GM12878 (cell line): ENCODE measurements around the gene LRP5. TPM values are rescaled to one million over a fixed set of nuclear protein-coding genes. Genes with fewer than 3 reads are reported as not detected.
"Not testable (repeated sequence)": the region's sequence is repeated elsewhere in the genome, so short reads cannot be mapped to it uniquely, and the experiment has no call there.

Experiments
- ATAC-seq: fragments of 200-7000 bp; cut with Tn5 transposase; 3 replicates; pipeline ENCODE4 v1.9.1; 2020; ENCODE audit warnings: mild to moderate bottlenecking, moderate library complexity
- BruUV-seq: library from RNA; stranded (reverse); fragments of 400-500 nt; replicated peaks from 2 replicates; lab custom pipeline; 2021; lab: Mats Ljungman, UMichigan
- CTCF ChIA-PET: fragments of 300-600 bp; sonication (Branson Sonifier 250); formaldehyde crosslinking; extraction: SDS; loops from one replicate; lab custom pipeline; 2021; ENCODE audit warnings: inconsistent platforms; lab: Yijun Ruan, JAX
- POLR2A ChIA-PET: fragments of 350-600 bp; formaldehyde crosslinking; extraction: SDS; loops from one replicate; lab custom pipeline; 2021; ENCODE audit warnings: inconsistent platforms; lab: Charles Lee
- RAD21 ChIA-PET: fragments of 300-600 bp; sonication (Branson Sonifier 250); formaldehyde crosslinking; loops from one replicate; lab custom pipeline; 2023; ENCODE audit warnings: antibody characterized with exemption; ENCODE audit not compliant: unreplicated experiment; lab: Charles Lee
- SMC1A ChIA-PET: fragments of 300-600 bp; sonication (Branson Sonifier 250); formaldehyde crosslinking; loops from one replicate; lab custom pipeline; 2023; ENCODE audit not compliant: unreplicated experiment, uncharacterized antibody; lab: Charles Lee
- DNase-seq: peaks from one replicate; pipeline ENCODE4 v3.0.0-alpha.2; 2011; ENCODE audit warnings: low read depth, low spot score
- FAIRE-seq: peaks from 3 replicates; lab custom pipeline; 2011; peaks lifted over from hg19 to GRCh38; lab: Jason Lieb, UNC
- H2AFZ ChIP-seq: 2 replicates; pipeline ENCODE4 v1.6.0; 2011; ENCODE audit warnings: low read depth, low read length, control low read depth; ENCODE audit not compliant: control insufficient read depth
- H3K27ac ChIP-seq: 2 replicates; pipeline ENCODE4 v1.5.1; 2011; ENCODE audit warnings: control low read depth; ENCODE audit not compliant: control insufficient read depth, insufficient read depth
- H3K27me3 ChIP-seq, 2 experiments: replicated peaks in 1 of 2; 2 replicates each; pipeline versions ENCODE4 v1.6.0 to v1.6.1; 2011; ENCODE audit warnings: low read length in 1 of 2; ENCODE audit not compliant: control insufficient read depth in 2 of 2, insufficient read depth in 2 of 2
- H3K36me3 ChIP-seq, 2 experiments: 2 replicates each; pipeline ENCODE4 v1.5.1; 2011; ENCODE audit warnings: low read length in 1 of 2; ENCODE audit not compliant: control insufficient read depth in 2 of 2, insufficient read depth in 2 of 2
- H3K4me1 ChIP-seq: 2 replicates; pipeline ENCODE4 v1.6.1; 2011; ENCODE audit warnings: mild to moderate bottlenecking, low read length, moderate library complexity, mixed read lengths; ENCODE audit not compliant: control insufficient read depth, insufficient read depth
- H3K4me2 ChIP-seq: 2 replicates; pipeline ENCODE4 v1.6.0; 2011; ENCODE audit warnings: control low read depth; ENCODE audit not compliant: control insufficient read depth, insufficient read depth
- H3K4me3 ChIP-seq: fragments of 200-600 bp; sonication (generic); 2 replicates; pipeline ENCODE4 v1.5.1; 2016
- H3K79me2 ChIP-seq: 2 replicates; pipeline ENCODE4 v1.6.0; 2011; ENCODE audit warnings: low read length; ENCODE audit not compliant: control insufficient read depth, insufficient read depth
- H3K9ac ChIP-seq: 2 replicates; pipeline ENCODE4 v1.8.0; 2011; ENCODE audit warnings: low read length, control low read depth, mixed read lengths; ENCODE audit not compliant: control insufficient read depth, insufficient read depth
- H3K9me3 ChIP-seq: replicated peaks from 3 replicates; pipeline ENCODE4 v1.5.1; 2011; ENCODE audit warnings: mild to moderate bottlenecking, low read length; ENCODE audit not compliant: control insufficient read depth, insufficient read depth
- H4K20me1 ChIP-seq: 2 replicates; pipeline ENCODE4 v1.6.0; 2011; ENCODE audit not compliant: control insufficient read depth, insufficient read depth
- RAD21 ChIP-seq: IDR thresholded peaks from 2 replicates; pipeline ENCODE4 v1.6.1; 2011; ENCODE audit warnings: mild to moderate bottlenecking, low read depth, low read length, moderate library complexity; ENCODE audit not compliant: insufficient read depth
- SIX5 ChIP-seq: IDR thresholded peaks from 2 replicates; pipeline ENCODE4 v1.6.1; 2011; ENCODE audit warnings: mild to moderate bottlenecking, low read depth, low read length, moderate library complexity; ENCODE audit not compliant: severe bottlenecking
- SUPT20H ChIP-seq: IDR thresholded peaks from 2 replicates; pipeline ENCODE4 v1.6.1; 2011; ENCODE audit warnings: low read depth, mild to moderate bottlenecking, low read length, moderate library complexity, borderline replicate concordance; ENCODE audit not compliant: control insufficient read depth
- WGBS: methylation state at CpG from one replicate; pipeline ENCODE4 v1.1.6; 2016; ENCODE audit warnings: low lambda C conversion rate; ENCODE audit not compliant: insufficient replicate concordance, insufficient coverage; ENCODE audit errors: missing lambda C conversion rate; 5-methylcytosine and 5-hydroxymethylcytosine counted together
- in situ Hi-C: fragments of 300-500 bp; cut with MboI; formaldehyde crosslinking; loops from 9 replicates; pipeline ENCODE4 v1.14.3; 2018; ENCODE audit warnings: mixed read lengths
- intact Hi-C: fragments of 100-400 bp; cut with micrococcal nuclease; formaldehyde crosslinking; loops from one replicate; pipeline ENCODE4 v1.14.2; 2022; ENCODE audit not compliant: unreplicated experiment
- polyA plus RNA-seq, 11 experiments: library from polyadenylated mRNA; depleted of rRNA in 4 of 11; unstranded in 6 of 11; stranded (reverse) in 5 of 11; fragments of >200 nt; fragmentation: Nextera tagmentation in 4 of 11; fragmentation: Illumina TruSeq in 1 of 11; extraction: Ambion mirVana in 4 of 11; extraction: Trizol in 1 of 11; gene quantifications; 1 replicate in 1 of 11; 2 replicates in 10 of 11; pipeline versions ENCODE4 v1.2.1 to v1.2.3, GENCODE V29; 2011 to 2016; ENCODE audit warnings: inconsistent platforms in 2 of 11, missing spikeins in 2 of 11, low read depth in 1 of 11
- total RNA-seq, 4 experiments: library from RNA; depleted of rRNA in 3 of 4; stranded (reverse); fragments of >200 nt in 3 of 4; fragmentation: Illumina TruSeq in 1 of 4; extraction: Trizol in 1 of 4; gene quantifications; 2 replicates each; pipeline versions ENCODE4 v1.2.1 to v1.2.3, GENCODE V29; 2013 to 2021

Gene LRP5
- total and polyA plus RNA-seq, 10 of the 15 experiments (the other 5 are each of a cell fraction or from before 2014, with no cell fraction given), result 0.37 to 34.0 (median 6.6) TPM

DNA sequence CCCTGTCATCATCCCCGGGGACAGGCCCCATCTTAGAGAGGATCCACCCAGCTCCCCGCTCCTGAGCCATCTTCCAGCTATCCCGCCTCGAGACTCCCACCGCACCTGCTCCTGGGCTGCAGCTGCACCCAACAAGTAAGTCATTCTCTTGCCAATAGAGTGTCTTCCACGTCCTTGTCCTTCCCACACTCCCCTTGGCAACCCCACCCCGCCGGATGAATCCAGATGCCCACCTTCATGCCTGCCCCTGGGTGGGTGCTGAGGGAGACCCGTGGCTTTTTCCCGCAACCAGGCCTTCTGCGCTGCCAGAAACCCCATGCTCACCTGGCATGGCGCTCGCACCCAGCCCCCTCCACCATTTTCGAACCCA, 29.5 kb upstream of the LRP5 start:
- in situ Hi-C loops, result no loop called here
- no peak; the same call in 2 of the 3 replicates for ATAC-seq
- Histone ChIP-seq H3K4me3 (no peak overlapping the region; the same call in 1 of the 2 replicates), H3K27ac (peak overlapping the region; percentile 61), H3K9ac (peak overlapping the region; percentile 50), H3K79me2 (no peaks in the 10 kb centered on the region), H3K4me2 (peak overlapping the region; percentile 80), H3K9me3 (peaks cover 7% of the 10 kb centered on the region; the same call in 2 of the 3 replicates), H4K20me1 (no peaks in the 10 kb centered on the region), H3K27me3 (no peaks in the 10 kb centered on the region), H3K36me3 (no peaks in the 10 kb centered on the region), H2AFZ (peak overlapping the region; percentile 16), H3K4me1 (peaks cover 16% of the 10 kb centered on the region)
- FAIRE-seq, result no peak
- POLR2A ChIA-PET, result interaction anchor here (0.9 to 1.6 kb wide), 3 partner anchors 11 to 17 kb away, joined by 4 to 13 read pairs (median 6); partner anchors contain the start of gene C11orf24
- no TSS peak for BruUV-seq
- SMC1A ChIA-PET, result interaction anchor here (1.1 to 1.5 kb wide), 4 partner anchors 9 to 17 kb away, joined by 4 to 14 read pairs (median 6); partner anchors contain the start of gene C11orf24
- no peak for DNase-seq
- TF ChIP-seq SUPT20H (no peak), SIX5 (no peak), RAD21 (no peak)
- TF ChIP-seq, all 136 proteins: peak for 0
- intact Hi-C loops, result loop anchor here (1.0 kb wide), 1 partner anchor 11 kb away; no protein-coding TSS in a partner anchor
- 96% methylated on average over 13 of the region's 14 CpGs for WGBS
- ChIA-PET RAD21 (interaction anchor here (0.6 to 1.5 kb wide), 6 partner anchors 9 to 58 kb away, joined by 3 to 4 read pairs (median 3); no protein-coding TSS in a partner anchor), CTCF (interaction anchor here (0.6 to 3.2 kb wide), 7 partner anchors 9 to 74 kb away, joined by 3 to 17 read pairs (median 3); partner anchors contain the start of gene C11orf24)

DNA sequence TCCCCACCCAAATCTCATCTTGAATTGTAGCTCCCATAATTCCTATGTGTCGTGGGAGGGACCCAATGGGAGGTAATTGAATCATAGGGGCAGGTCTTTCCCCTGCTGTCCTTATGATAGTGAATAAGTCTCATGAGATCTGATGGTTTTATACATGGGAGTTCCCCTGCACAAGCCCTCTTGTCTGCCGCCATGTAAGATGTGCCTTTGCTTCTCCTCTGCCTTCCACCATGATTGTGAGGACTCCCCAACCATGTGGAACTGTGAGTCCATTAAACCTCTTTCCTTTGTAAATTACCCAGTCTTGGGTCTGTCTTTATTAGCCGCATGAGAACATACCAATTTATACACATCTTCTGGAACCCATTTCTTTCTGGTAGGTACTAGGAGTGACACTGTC, 27.8 kb upstream of the LRP5 start:
- Histone ChIP-seq H3K9me3 (peaks cover 10% of the 10 kb centered on the region), H3K4me1 (peaks cover 16% of the 10 kb centered on the region)
- DNase-seq, H3K27ac ChIP-seq, FAIRE-seq, H2AFZ ChIP-seq, intact Hi-C loops, H3K9ac ChIP-seq, H3K79me2 ChIP-seq, BruUV-seq, in situ Hi-C loops, H4K20me1 ChIP-seq, ATAC-seq, H3K4me3 ChIP-seq, H3K36me3 ChIP-seq, H3K27me3 ChIP-seq, H3K4me2 ChIP-seq: not testable (repeated sequence)
- SMC1A ChIA-PET, result interaction anchor here (1.3 to 2.0 kb wide), 3 partner anchors 12 to 18 kb away, joined by 3 to 7 read pairs (median 6); partner anchors contain the start of gene C11orf24
- POLR2A ChIA-PET, result interaction anchor here (1.4 kb wide), 2 partner anchors 12 to 18 kb away, joined by 6 to 7 read pairs; partner anchors contain the start of gene C11orf24
- RAD21 ChIA-PET, result interaction anchor here (1.1 to 1.4 kb wide), 2 partner anchors 12 to 14 kb away, joined by 3 read pairs; partner anchors contain the start of gene C11orf24
- CTCF ChIA-PET, result interaction anchor here (1.3 to 1.8 kb wide), 2 partner anchors 13 to 14 kb away, joined by 5 to 9 read pairs; no protein-coding TSS in a partner anchor
- 94% methylated on average over 3 of the region's 3 CpGs for WGBS
